ENCODE results near the gene HECTD4. TPM values are rescaled to one million over a fixed set of nuclear protein-coding genes. Genes with fewer than 3 reads are reported as not detected.
"Not testable (repeated sequence)": the region's sequence is repeated elsewhere in the genome, so short reads cannot be mapped to it uniquely, and the experiment has no call there.

HECTD4 gene
- total RNA-seq, 4 donors from 2014 or later, result 15.9 to 72.9 (median 45.2) TPM

DNA sequence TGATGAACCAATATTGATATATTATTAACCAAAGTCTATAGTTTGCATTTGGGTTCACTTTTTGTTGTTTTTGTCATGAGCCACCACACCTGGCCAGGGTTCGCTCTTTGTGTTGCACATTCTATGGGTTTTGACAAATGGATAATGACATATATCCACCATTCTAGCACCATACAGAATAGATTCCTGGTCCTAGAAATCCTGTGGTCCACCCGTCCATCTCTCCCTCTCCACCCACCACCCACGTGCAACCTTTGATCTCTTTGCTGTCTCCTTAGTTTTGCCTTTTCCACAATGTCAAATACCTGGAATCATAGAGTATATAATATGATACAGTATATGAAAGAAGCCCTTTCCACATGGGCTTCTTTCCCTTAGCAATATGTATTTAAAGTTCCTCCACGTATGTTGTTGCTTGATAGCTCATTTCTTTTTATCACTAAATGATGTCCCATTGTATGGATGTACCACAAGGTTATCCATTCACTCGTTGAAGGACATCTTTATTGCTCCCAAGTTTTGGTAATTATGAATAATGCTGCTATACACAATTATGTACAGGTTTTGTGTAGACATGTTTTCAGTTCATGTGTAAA is 19.8 kb upstream of the HECTD4 start:
- Histone ChIP-seq H3K27me3 (no peaks in the 10 kb centered on the region), H3K27ac (no peak overlapping the region), H3K36me3 (no peaks in the 10 kb centered on the region), H3K9me3 (no peaks in the 10 kb centered on the region), H3K4me3 (no peak overlapping the region), H3K4me1 (no peaks in the 10 kb centered on the region)
- intact Hi-C loops (cut with DNase I; ENCODE audit: low total_unique reads), result no loop called here
- no peak for DNase-seq
- TF ChIP-seq, protein P1, sequence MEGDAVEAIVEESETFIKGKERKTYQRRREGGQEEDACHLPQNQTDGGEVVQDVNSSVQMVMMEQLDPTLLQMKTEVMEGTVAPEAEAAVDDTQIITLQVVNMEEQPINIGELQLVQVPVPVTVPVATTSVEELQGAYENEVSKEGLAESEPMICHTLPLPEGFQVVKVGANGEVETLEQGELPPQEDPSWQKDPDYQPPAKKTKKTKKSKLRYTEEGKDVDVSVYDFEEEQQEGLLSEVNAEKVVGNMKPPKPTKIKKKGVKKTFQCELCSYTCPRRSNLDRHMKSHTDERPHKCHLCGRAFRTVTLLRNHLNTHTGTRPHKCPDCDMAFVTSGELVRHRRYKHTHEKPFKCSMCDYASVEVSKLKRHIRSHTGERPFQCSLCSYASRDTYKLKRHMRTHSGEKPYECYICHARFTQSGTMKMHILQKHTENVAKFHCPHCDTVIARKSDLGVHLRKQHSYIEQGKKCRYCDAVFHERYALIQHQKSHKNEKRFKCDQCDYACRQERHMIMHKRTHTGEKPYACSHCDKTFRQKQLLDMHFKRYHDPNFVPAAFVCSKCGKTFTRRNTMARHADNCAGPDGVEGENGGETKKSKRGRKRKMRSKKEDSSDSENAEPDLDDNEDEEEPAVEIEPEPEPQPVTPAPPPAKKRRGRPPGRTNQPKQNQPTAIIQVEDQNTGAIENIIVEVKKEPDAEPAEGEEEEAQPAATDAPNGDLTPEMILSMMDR (IDR thresholded peaks at IDR 0.05), result no peak
- TF ChIP-seq POLR2A (IDR thresholded peaks at IDR 0.05), result no peak

DNA sequence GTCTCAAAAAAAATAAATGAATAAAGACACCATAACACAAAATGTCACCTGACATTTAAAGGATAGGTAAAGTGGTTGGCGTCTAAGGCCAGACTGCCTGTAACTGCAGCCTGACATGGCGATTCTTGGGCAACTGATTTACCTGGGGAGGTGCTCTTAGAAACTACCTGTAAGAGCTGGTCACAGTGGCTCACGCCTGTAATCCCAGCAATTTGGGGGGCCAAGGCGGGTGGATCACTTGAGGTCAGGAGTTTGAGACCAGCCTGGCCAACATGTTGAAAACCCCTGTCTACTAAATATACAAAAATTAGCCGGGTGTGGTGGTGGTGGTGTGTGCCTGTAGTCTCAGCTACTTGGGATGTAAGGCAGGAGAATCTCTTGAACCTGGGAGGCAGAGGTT is 18.8 kb upstream of the HECTD4 start:
- intact Hi-C loops (cut with DNase I; ENCODE audit: low total_unique reads), result no loop called here
- no peak for DNase-seq
- Histone ChIP-seq H3K4me1 (no peaks in the 10 kb centered on the region), H3K27me3 (no peaks in the 10 kb centered on the region), H3K4me3 (no peak overlapping the region), H3K36me3 (no peaks in the 10 kb centered on the region), H3K9me3 (no peaks in the 10 kb centered on the region), H3K27ac (no peak overlapping the region)
- TF ChIP-seq, protein P1 (IDR thresholded peaks at IDR 0.05), result no peak
- no peak for TF ChIP-seq POLR2A (IDR thresholded peaks at IDR 0.05)

- Histone ChIP-seq H3K36me3 (no peaks in the 10 kb centered on the region), H3K4me1 (no peaks in the 10 kb centered on the region), H3K4me3 (no peak overlapping the region), H3K27me3 (no peaks in the 10 kb centered on the region), H3K27ac (no peak overlapping the region), H3K9me3 (no peaks in the 10 kb centered on the region)
- DNase-seq, result no peak
- intact Hi-C loops (cut with DNase I; ENCODE audit: low total_unique reads), result no loop called here
- TF ChIP-seq POLR2A (IDR thresholded peaks at IDR 0.05), result no peak
- TF ChIP-seq, protein P1 (IDR thresholded peaks at IDR 0.05), result no peak
These were observed 11.1 kb upstream of the HECTD4 start for GRCh38 chr12:112393328-112393727.

DNA sequence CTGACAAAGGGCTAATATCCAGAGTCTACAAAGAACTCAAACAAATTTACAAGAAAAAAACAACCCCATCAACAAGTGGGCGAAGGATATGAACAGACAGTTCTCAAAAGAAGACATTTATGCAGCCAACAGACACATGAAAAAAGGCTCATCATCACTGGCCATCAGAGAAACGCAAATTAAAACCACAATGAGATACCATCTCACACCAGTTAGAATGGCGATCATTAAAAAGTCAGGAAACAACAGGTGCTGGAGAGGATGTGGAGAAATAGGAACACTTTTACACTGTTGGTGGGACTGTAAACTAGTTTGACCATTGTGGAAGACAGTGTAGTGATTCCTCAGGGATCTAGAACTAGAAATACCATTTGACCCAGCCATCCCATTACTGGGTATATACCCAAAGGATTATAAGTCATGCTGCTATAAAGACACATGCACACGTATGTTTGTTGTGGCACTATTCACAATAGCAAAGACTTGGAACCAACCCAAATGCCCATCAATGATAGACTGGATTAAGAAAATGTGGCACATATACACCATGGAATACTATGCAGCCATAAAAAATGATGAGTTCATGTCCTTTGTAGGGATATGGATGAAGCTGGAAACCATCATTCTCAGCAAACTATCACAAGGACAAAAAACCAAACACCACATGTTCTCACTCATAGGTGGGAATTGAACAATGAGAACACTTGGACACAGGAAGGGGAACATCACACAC is 7.9 kb upstream of the HECTD4 start:
- H3K27ac ChIP-seq; H3K4me1 ChIP-seq; intact Hi-C loops (cut with DNase I; ENCODE audit: low total_unique reads); H3K36me3 ChIP-seq; H3K9me3 ChIP-seq; DNase-seq; H3K4me3 ChIP-seq; H3K27me3 ChIP-seq: not testable (repeated sequence)

- TF ChIP-seq, protein P1 (IDR thresholded peaks at IDR 0.05), result no peak
- no peak for TF ChIP-seq POLR2A (IDR thresholded peaks at IDR 0.05)
- Histone ChIP-seq H3K4me1 (no peaks in the 10 kb centered on the region), H3K27ac (no peak overlapping the region), H3K9me3 (no peaks in the 10 kb centered on the region), H3K36me3 (no peaks in the 10 kb centered on the region), H3K4me3 (no peak overlapping the region), H3K27me3 (no peaks in the 10 kb centered on the region)
- intact Hi-C loops (cut with DNase I; ENCODE audit: low total_unique reads), result no loop called here
- no peak for DNase-seq
These were observed 7.0 kb upstream of the HECTD4 start for GRCh38 chr12:112389228-112389627.
